Lower lobe of right lung (tissue), 2 donors: ENCODE data around the gene PDE4D. TPM values are rescaled to one million over a fixed set of nuclear protein-coding genes. Genes with fewer than 3 reads are reported as not detected.

Source experiments
- ATAC-seq, 2 donors: fragments of 200-7000 bp; cut with Tn5 transposase; one replicate each; pipeline ENCODE4 v1.9.1; 2020 to 2022; ENCODE audit warnings: mild to moderate bottlenecking in 2 of 2, moderate library complexity in 2 of 2
- DNase-seq: peaks from one replicate; pipeline ENCODE4 v3.0.0-alpha.2; 2020
- H3K27ac ChIP-seq: fragments of 200-600 bp; one replicate; pipeline ENCODE4 v1.8.0; 2022
- H3K27me3 ChIP-seq: fragments of 200-600 bp; one replicate; pipeline ENCODE4 v1.8.0; 2022; ENCODE audit warnings: low read depth
- H3K36me3 ChIP-seq: fragments of 200-600 bp; one replicate; pipeline ENCODE4 v1.8.0; 2022; ENCODE audit warnings: mild to moderate bottlenecking
- H3K4me1 ChIP-seq: fragments of 200-600 bp; one replicate; pipeline ENCODE4 v1.8.0; 2022
- H3K4me3 ChIP-seq: fragments of 200-600 bp; one replicate; pipeline ENCODE4 v1.8.0; 2022; ENCODE audit warnings: mild to moderate bottlenecking
- H3K9me3 ChIP-seq: fragments of 200-600 bp; one replicate; pipeline ENCODE4 v1.8.0; 2022
- intact Hi-C: fragments of 100-400 bp; cut with DNase I; formaldehyde crosslinking; loops from one replicate; pipeline ENCODE4 v1.11.0; 2022
- total RNA-seq: library from RNA; stranded (reverse); fragmentation: NEBNext Ultra II Directional; extraction: Animal tissue kit (Norgen Biotek cat#: 25700); gene quantifications from one replicate; pipeline ENCODE4 v1.2.1, GENCODE V29; 2021
- TF ChIP-seq, protein P1 (sequence below): fragments of 200-600 bp; IDR thresholded peaks from one replicate; pipeline ENCODE4 v1.8.0; 2022; ENCODE audit warnings: antibody characterized with exemption, mild to moderate bottlenecking
- donor health status: DM: no; HTN: yes; CAD: no; lungs with severe emphysema.

The PDE4D gene
- total RNA-seq, 1 donor from 2014 or later = 71.3 TPM

DNA sequence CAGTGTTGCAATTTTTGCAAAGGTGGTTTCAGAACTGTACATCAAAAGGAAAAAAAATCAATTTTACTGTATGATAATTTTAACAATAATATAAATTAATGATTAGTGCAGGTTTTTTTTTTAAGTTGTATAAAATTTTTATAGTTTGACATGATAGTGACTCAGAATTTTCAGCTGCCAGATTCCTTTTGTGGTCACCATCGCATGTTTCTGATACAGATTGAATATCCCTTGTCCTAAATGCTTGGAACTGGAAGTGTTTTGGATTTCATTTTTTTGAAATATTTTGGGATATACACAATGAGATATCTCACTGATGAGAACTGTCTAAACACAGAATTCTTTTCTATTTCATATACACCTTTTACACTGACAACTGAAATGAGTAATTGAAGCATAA lies 949.3 kb downstream of the PDE4D start:
- ATAC-seq (no peak), DNase-seq (no peak)
- Histone ChIP-seq H3K4me1 (no peaks in the 10 kb centered on the region), H3K9me3 (no peaks in the 10 kb centered on the region), H3K27me3 (no peaks in the 10 kb centered on the region), H3K4me3 (no peak overlapping the region), H3K27ac (no peak overlapping the region), H3K36me3 (no peaks in the 10 kb centered on the region)
- TF ChIP-seq, protein P1, sequence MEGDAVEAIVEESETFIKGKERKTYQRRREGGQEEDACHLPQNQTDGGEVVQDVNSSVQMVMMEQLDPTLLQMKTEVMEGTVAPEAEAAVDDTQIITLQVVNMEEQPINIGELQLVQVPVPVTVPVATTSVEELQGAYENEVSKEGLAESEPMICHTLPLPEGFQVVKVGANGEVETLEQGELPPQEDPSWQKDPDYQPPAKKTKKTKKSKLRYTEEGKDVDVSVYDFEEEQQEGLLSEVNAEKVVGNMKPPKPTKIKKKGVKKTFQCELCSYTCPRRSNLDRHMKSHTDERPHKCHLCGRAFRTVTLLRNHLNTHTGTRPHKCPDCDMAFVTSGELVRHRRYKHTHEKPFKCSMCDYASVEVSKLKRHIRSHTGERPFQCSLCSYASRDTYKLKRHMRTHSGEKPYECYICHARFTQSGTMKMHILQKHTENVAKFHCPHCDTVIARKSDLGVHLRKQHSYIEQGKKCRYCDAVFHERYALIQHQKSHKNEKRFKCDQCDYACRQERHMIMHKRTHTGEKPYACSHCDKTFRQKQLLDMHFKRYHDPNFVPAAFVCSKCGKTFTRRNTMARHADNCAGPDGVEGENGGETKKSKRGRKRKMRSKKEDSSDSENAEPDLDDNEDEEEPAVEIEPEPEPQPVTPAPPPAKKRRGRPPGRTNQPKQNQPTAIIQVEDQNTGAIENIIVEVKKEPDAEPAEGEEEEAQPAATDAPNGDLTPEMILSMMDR = no peak
- intact Hi-C loops = no loop called here

DNA sequence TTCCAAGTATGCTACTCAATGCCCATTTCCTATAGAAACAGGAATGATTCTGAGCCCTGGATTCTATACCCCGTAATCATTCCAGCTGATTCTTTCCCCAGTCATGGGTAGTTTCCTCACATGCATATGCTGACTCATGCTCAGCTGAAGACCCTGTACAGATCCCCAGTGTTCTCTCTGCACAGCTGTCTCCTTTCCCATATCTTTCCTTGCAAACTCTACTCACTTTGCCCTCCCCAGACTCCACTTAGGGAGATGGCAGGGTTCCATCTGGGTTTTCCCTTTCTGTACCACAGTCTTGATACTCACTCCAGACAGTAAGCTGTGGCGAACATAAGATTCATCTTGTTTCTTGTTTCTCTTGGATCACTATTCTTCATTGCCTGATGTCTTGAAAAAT lies 953.1 kb downstream of the PDE4D start:
- DNase-seq = no peak
- intact Hi-C loops = no loop called here
- no peak overlapping the region for H3K27ac ChIP-seq

DNA sequence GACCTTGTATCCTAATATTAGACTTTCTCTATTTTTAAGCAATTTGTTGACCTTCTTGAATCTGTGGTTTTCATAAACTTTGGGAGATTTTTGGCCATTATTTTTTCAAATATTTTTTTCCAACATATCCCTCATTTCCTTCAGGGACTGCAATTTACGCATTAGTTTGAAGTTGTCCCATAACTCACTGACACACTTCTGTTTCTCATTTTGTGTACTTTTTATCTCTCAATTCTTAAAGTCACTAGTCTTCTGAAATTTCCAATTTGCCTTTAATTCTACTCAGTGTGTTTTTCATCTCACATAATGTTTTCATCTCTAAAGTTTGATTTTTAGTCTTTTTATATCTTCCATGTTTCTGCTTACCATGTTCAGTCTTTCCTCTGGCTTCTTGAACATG lies 953.9 kb downstream of the PDE4D start:
- ATAC-seq = no peak
- intact Hi-C loops = no loop called here
- H3K27ac ChIP-seq = no peak overlapping the region

More for the DNA sequence above, 953.1 kb downstream of the PDE4D start:
- Histone ChIP-seq H3K9me3 (no peaks in the 10 kb centered on the region), H3K4me1 (no peaks in the 10 kb centered on the region), H3K4me3 (no peak overlapping the region), H3K27me3 (no peaks in the 10 kb centered on the region), H3K36me3 (no peaks in the 10 kb centered on the region)
- no peak for ATAC-seq
- TF ChIP-seq, protein P1 = no peak

DNA sequence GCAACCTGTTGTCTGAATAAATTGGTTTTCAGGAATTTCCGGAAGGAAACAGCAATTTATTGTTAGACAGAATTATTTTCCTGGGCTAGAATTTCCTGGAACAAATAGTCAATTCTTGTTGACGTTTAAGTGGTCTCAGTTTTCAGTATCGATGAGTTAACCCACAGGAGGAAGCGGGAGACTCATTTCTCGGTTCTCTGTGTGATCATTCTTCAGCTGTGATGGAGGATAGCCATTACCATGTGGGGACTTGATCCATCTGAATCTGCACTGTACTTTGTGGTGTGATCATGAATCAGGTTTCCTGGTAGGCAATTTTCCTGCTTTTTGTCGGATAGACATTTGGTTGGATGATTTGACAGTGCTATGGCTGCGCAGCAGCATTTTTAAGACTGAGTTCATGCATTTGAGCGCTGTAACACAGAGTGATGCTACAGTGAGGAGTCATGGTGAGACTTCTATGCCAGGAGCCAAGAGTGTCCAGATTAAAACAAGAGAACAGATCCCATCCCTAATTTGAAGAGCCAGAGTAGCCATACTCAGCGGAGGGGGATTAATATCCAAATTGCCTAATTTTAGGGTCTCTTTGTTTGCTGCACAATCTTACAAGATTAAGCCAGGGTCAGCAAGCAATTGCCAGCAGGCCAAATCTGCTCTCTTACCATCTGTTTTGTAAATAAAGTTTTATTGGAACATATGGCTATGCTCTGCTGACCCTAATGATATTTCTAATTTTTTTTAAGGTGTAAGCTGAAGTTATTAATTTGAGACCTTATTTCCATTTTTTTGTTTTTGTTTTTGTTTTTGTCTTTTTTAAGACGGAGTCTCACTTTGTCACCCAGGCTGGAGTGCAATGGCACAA lies 954.7 kb downstream of the PDE4D start:
- H3K27ac ChIP-seq = no peak overlapping the region
- no peaks in the 10 kb centered on the region for H3K27me3 ChIP-seq
- H3K36me3 ChIP-seq = no peaks in the 10 kb centered on the region
- no peak for ATAC-seq
- TF ChIP-seq, protein P1 = no peak
- DNase-seq = no peak
- H3K4me3 ChIP-seq = no peak overlapping the region
- no peaks in the 10 kb centered on the region for H3K9me3 ChIP-seq
- no peaks in the 10 kb centered on the region for H3K4me1 ChIP-seq
- intact Hi-C loops = no loop called here

More for the DNA sequence above, 953.9 kb downstream of the PDE4D start:
- DNase-seq = no peak
- TF ChIP-seq, protein P1 = no peak
- no peak overlapping the region for H3K4me3 ChIP-seq
- no peaks in the 10 kb centered on the region for H3K36me3 ChIP-seq
- H3K9me3 ChIP-seq = no peaks in the 10 kb centered on the region
- no peaks in the 10 kb centered on the region for H3K27me3 ChIP-seq
- no peaks in the 10 kb centered on the region for H3K4me1 ChIP-seq

DNA sequence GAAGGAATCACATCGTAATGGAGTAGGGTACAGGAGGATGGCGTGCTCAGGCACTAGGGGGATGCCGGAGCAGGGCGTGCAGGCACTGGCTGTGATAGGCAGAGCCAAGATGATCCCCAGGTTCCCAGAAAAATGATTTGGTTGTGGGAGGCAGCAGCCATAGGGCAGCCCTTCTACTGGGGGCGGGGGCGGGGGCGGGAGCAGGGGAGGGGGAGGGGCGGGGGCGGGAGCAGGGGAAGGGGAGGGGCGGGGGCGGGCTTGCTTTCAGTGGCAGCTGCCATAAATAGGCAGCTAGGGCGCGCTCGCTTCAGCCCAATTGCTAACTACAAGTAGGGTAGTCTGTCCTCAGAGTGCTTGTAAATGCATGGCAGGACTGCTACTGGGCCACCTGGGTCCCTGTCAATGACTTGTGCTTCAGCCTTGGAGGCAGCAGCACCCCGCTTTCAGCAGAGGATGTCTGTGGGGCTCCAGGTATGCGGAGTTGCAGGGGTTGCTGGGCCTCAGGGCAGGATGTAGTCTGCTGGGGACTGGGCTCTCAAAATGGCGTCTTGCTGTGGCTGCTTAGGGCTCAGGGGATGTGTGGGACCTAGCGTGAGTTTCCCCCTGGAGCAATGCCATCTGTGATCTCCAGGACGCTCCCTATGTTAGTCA lies 956.4 kb downstream of the PDE4D start:
- H3K27ac ChIP-seq = no peak overlapping the region
- DNase-seq = no peak
- H3K4me1 ChIP-seq = no peaks in the 10 kb centered on the region
- no peak overlapping the region for H3K4me3 ChIP-seq
- ATAC-seq = no peak
- intact Hi-C loops = no loop called here
- no peaks in the 10 kb centered on the region for H3K9me3 ChIP-seq
- no peaks in the 10 kb centered on the region for H3K27me3 ChIP-seq
- TF ChIP-seq, protein P1 = no peak
- no peaks in the 10 kb centered on the region for H3K36me3 ChIP-seq
